ENCODE measurements around the gene TRABD. TPM values are rescaled to one million over a fixed set of nuclear protein-coding genes. Genes with fewer than 3 reads are reported as not detected.
A peak's percentile ranks its signal among the peaks of the same experiment; 100 is the strongest.

Gene TRABD
- total RNA-seq, 4 donors from 2014 or later, result 18.3 to 31.0 (median 22.3) TPM

- Histone ChIP-seq H3K36me3 (no peaks in the 10 kb centered on the region), H3K27me3 (no peaks in the 10 kb centered on the region), H3K4me1 (peaks cover 50 to 70% (median 65%) of the 10 kb centered on the region in 4 donors), H3K9me3 (no peaks in the 10 kb centered on the region), H3K27ac (replicated peaks in 1 of 4) (peak overlapping the region; percentile 69 to 75 (median 73)), H3K4me3 (peak overlapping the region; percentile 76 to 87 (median 84))
- DNase-seq (ENCODE audit: extremely low spot score), result no peak
- WGBS, result under 1% methylated on average over 20 of the region's 47 CpGs
- TF ChIP-seq POLR2A (IDR thresholded peaks at IDR 0.05; ENCODE audit: low read depth) (no peak), POLR2AphosphoS5 (IDR thresholded peaks at IDR 0.05) (no peak), EP300 (IDR thresholded peaks at IDR 0.05) (no peak)
- TF ChIP-seq, protein P1, sequence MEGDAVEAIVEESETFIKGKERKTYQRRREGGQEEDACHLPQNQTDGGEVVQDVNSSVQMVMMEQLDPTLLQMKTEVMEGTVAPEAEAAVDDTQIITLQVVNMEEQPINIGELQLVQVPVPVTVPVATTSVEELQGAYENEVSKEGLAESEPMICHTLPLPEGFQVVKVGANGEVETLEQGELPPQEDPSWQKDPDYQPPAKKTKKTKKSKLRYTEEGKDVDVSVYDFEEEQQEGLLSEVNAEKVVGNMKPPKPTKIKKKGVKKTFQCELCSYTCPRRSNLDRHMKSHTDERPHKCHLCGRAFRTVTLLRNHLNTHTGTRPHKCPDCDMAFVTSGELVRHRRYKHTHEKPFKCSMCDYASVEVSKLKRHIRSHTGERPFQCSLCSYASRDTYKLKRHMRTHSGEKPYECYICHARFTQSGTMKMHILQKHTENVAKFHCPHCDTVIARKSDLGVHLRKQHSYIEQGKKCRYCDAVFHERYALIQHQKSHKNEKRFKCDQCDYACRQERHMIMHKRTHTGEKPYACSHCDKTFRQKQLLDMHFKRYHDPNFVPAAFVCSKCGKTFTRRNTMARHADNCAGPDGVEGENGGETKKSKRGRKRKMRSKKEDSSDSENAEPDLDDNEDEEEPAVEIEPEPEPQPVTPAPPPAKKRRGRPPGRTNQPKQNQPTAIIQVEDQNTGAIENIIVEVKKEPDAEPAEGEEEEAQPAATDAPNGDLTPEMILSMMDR (IDR thresholded peaks at IDR 0.05), result no peak
- intact Hi-C loops (cut with DNase I), result no loop called here
These were observed 535 bp downstream of the TRABD start for GRCh38 chr22:50186181-50186714.

DNA sequence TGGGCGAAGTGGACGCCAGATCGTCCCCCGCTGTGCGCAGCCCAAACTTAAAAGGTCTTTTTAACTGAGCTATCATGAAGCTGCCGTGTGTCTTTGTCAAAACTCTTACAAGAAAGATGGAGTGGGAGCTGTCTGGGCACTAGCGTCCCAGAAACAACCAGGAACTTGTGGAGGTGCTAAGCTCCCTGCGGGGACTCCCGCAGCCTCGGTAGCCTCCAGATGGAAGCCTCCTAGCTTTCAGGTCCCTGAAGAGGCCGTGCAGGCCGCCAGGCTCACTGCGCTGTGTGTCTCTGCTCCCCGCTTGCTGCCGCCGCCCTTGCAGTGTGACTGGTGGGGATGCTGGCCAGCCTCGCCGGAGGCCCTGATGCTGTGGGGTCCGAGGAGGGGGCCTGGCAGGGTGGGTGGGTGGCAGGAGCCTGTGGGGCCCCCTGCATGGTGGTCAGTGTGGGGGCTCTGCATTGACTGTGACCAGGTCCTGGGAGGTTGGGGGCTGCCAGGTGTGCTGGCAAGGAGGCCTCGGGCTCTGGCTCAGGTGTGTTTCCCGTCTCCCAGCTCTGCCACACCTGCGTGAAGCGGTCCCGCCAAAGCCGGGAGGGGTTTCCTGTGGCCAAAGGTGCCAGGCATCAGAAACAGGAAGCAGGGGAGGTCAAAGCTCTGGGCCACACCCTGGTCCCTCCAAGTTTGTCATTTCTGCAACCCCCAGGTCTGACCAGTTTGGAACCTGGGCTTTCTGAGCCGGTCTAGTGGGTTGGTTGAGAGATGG lies 1.2 kb downstream of the TRABD start:
- peak overlapping the region; percentile 69 to 75 (median 73) for H3K27ac ChIP-seq (replicated peaks in 1 of 4)
- TF ChIP-seq, protein P1 (IDR thresholded peaks at IDR 0.05), result no peak
- TF ChIP-seq POLR2A (IDR thresholded peaks at IDR 0.05; ENCODE audit: low read depth), result no peak
- TF ChIP-seq POLR2AphosphoS5 (IDR thresholded peaks at IDR 0.05), result no peak
- no peak for TF ChIP-seq EP300 (IDR thresholded peaks at IDR 0.05)
- H3K36me3 ChIP-seq, result peaks cover 0 to 1% (median 0%) of the 10 kb centered on the region in 4 donors
- no peak for DNase-seq (ENCODE audit: extremely low spot score)
- H3K4me1 ChIP-seq, result peaks cover 50 to 75% (median 68%) of the 10 kb centered on the region in 4 donors
- WGBS, result 41% methylated on average over 15 of the region's 26 CpGs
- intact Hi-C loops (cut with DNase I), result no loop called here
- H3K27me3 ChIP-seq, result no peaks in the 10 kb centered on the region
- peak overlapping the region; percentile 76 to 87 (median 84) for H3K4me3 ChIP-seq
- H3K9me3 ChIP-seq, result no peaks in the 10 kb centered on the region

DNA sequence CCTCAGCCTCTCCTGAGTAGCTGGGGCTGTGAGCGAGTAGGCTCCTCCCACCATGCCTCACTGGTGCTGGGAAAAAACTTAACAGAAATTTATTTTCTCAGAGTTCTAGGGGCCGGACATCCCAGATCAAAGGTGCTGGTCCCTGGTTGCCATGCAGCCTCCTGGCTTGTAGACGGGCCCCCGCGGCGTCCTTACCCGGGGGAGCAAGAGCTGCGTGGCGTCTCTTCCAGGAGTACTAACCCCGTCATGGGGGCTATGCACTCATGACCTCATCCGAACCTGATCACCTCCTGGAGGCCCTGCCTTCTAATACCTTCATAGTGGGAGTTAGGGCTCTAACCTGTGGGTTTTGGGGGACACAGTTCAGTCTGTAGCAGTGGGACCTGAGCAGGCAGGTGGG lies 2.6 kb downstream of the TRABD start:
- H3K36me3 ChIP-seq, result peaks cover 0 to 8% (median 5%) of the 10 kb centered on the region in 4 donors
- H3K4me1 ChIP-seq, result peaks cover 50 to 85% (median 71%) of the 10 kb centered on the region in 4 donors
- no peak for DNase-seq (ENCODE audit: extremely low spot score)
- no peaks in the 10 kb centered on the region for H3K27me3 ChIP-seq
- TF ChIP-seq POLR2AphosphoS5 (IDR thresholded peaks at IDR 0.05), result no peak
- TF ChIP-seq, protein P1 (IDR thresholded peaks at IDR 0.05), result no peak
- TF ChIP-seq POLR2A (IDR thresholded peaks at IDR 0.05; ENCODE audit: low read depth), result no peak
- TF ChIP-seq EP300 (IDR thresholded peaks at IDR 0.05), result no peak
- 95% methylated on average over 11 of the region's 11 CpGs for WGBS
- no peaks in the 10 kb centered on the region for H3K9me3 ChIP-seq
- no peak overlapping the region for H3K27ac ChIP-seq (replicated peaks in 1 of 4)
- intact Hi-C loops (cut with DNase I), result no loop called here
- no peak overlapping the region for H3K4me3 ChIP-seq

DNA sequence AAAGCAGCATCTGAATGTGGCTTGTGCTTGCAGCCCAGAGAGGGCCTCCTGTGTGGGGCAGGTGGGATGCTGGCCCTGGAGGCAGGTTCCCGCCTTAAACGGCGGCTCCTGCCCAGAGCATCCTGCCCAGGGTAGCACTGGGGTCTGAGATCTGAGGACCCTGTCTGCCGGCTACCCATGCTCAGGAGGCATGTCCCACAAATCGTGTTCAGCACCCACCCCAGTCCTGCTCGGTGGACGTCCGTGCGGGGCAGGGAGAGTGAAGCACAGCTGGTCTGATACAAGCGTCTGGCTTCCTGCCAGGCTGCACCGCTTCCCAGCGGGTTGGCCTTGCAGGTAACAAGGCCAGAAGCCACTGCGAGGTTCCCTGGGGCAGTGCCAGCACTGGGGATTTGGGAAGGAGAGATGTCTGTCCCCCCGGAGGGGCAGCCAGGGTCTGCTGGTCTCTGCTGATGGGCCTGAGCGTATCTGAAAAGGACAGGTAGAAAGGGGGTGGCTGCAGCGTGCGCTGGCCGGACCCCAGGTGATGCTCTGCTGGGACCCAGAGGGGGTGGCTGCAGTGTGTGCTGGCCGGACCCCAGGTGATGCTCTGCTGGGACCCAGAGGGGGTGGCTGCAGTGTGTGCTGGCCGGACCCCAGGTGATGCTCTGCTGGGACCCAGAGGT lies 3.6 kb downstream of the TRABD start:
- TF ChIP-seq, protein P1 (IDR thresholded peaks at IDR 0.05), result no peak
- TF ChIP-seq POLR2A (IDR thresholded peaks at IDR 0.05; ENCODE audit: low read depth) (no peak), POLR2AphosphoS5 (IDR thresholded peaks at IDR 0.05) (no peak), EP300 (IDR thresholded peaks at IDR 0.05) (no peak)
- Histone ChIP-seq H3K4me1 (peaks cover 43 to 76% (median 62%) of the 10 kb centered on the region in 4 donors), H3K27me3 (no peaks in the 10 kb centered on the region), H3K36me3 (peaks cover 2 to 18% (median 14%) of the 10 kb centered on the region in 4 donors), H3K4me3 (peak overlapping the region in 2 of 4 donors; percentile 51 to 61), H3K9me3 (no peaks in the 10 kb centered on the region), H3K27ac (replicated peaks in 1 of 4) (peak overlapping the region; percentile 68 to 79 (median 76))
- DNase-seq (ENCODE audit: extremely low spot score), result no peak
- intact Hi-C loops (cut with DNase I), result no loop called here
- WGBS, result 69% methylated on average over 16 of the region's 20 CpGs

All from esophagus muscularis mucosa (tissue), 4 donors.